HG02885 (cell line): ENCODE measurements around the gene MOB1A.
A peak's percentile ranks its signal among the peaks of the same experiment; 100 is the strongest.
"Not testable (repeated sequence)": the region's sequence is repeated elsewhere in the genome, so short reads cannot be mapped to it uniquely, and the experiment has no call there.

Source experiments
- ATAC-seq: cut with Tn5 transposase; IDR thresholded peaks from one replicate; pipeline ENCODE4 v1.9.1; 2021; ENCODE audit warnings: mild to moderate bottlenecking; ENCODE audit not compliant: unreplicated experiment, poor library complexity

The MOB1A gene

GRCh38 chr2:74199275-74199701 lies 20.6 kb upstream of the MOB1A start:
- no peak for ATAC-seq

DNA sequence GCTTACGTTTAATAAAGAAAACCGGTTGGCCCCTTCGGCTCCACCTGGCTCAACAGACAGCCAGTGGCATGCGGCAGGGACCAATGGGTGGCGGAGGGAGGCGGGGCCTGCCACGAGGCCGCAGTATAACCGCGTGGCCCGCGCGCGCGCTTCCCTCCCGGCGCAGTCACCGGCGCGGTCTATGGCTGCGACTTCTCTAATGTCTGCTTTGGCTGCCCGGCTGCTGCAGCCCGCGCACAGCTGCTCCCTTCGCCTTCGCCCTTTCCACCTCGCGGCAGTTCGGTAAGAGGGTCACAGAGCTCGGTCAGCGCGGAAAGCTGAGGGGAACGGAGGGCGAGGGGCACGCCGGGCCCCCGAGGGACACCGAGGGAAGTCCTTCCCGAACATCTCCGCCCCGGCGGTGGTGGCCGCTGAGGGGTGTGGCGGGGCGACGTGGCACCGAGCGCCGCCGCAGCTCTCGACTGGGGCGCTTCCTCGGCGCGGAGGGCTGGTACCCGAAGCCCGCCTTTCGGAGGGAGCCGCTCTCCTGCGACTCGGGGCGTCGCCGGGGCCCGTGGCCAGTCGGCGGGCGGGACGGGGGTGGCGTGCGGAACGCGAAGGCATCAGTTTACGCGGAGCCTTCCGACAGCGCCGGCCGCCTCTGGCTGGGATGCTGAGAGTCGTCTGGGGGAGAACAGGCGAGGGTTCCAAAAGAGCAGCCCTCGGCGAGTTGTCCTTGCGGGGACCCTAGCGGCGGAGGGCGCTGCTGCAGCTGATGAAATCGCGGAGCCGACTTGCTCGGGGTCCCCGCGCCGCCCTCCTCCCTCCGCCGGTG lies 20.0 kb upstream of the MOB1A start, which contains the start of gene MTHFD2:
Gene MTHFD2 (plus strand): TSS at position 155 of the 814 bp plus-strand sequence. CDS start 27 bp downstream, at position 182.
- ATAC-seq = peak; percentile 89

DNA sequence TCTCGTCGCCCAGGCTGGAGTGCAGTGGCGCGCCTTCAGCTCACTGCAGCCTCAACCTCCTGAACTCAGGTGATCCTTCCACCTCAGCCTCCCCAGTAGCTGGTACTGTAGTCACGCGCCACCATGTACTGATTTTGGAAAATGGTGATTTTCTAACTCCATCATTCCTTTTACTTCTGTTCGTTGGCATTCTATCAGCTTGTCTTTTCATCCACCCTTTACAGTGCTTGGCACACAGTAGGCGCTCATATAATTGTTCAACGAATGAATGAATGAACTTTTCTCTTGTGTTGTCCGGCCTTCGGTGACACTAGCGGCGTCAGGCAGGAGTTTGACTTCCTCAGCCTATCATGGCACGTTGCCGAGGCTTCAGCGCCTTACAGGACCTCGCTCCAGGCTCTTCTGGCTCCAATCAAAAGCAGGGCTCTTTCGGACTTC lies 19.4 kb upstream of the MOB1A start:
- no peak for ATAC-seq

DNA sequence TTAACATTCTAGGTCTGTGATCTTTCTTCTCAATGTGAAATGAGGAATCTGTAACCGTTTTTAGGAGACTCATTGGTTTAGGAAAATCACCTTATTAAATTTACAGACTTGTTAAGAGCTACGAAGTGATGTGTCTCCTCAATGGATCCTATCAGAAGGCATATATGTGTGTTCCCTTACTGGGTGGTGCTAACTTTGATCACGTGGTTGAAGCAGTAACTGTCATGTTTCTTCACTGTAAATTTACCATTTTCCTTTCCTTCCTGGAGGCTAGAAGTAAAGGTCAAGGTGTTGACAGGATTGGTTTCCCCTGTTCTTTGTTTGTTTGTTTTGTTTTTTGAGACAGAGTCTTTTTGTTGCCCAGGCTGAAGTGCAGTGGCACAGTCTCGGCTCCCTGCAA lies 18.4 kb upstream of the MOB1A start:
- no peak for ATAC-seq

DNA sequence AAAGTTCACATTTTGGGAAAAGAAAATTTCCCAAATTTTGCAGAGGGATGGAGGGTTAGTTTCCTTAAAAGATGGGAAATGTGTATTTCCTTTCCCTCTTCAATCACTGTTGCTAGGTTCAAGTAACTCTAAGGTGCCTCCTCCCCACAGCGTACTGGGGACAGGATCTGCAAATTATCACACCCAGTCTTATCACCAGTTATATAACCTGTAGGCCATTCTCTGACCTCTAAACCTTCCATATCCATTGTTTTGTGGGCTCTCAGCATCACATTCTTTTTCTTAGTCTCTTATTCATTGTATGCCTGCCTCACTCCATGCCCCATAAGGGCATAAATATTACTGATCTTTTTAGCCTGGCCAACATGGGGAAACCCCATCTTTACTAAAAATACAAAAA lies 16.1 kb upstream of the MOB1A start:
- ATAC-seq = no peak

DNA sequence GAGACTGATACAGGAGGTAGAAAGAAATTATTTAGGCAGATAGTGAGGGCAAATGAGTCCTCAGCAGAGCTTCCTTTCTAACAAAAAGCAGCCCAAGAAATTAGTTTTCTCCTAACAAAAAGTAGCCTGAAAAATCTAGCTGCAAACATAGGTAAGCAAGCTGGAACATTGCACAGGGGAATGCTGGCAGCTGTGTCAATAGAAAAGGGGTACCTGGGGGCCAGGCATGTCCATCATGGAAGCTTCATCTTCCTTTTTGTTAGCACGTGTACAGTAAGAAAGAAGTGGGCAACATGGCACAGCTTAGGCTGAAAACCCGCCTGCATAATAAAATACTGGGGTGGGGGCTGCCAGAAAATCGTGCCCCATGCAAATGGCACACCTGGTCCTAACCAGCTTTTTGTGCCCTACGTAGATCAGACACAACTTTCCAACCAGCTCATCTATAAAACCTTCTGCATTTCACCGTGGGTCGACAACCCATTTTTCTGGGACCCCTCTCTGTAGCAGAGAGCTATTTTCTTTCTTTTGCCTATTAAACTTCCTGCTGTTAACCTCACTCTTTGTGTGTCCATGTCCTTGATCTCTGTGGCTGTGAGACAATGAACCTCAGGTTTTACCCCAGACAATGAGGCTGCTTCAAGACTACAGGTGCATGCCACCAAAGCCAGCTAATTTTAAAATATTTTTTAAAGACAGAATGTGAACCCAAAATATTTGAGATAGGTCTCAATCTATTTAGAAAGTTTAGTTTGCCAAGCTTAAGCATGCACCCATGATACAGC lies 13.1 kb upstream of the MOB1A start:
- no peak for ATAC-seq

- no peak for ATAC-seq
Observed at GRCh38 chr2:74188696-74189095, 10.0 kb upstream of the MOB1A start.

GRCh38 chr2:74188018-74188601 lies 9.4 kb upstream of the MOB1A start:
- no peak for ATAC-seq

GRCh38 chr2:74186706-74187105 lies 8.0 kb upstream of the MOB1A start:
- ATAC-seq = not testable (repeated sequence)

GRCh38 chr2:74186038-74186437 lies 7.4 kb upstream of the MOB1A start:
- ATAC-seq = peak; percentile 67

GRCh38 chr2:74183878-74184277 lies 5.2 kb upstream of the MOB1A start:
- ATAC-seq = no peak

- ATAC-seq = peak; percentile 29
Observed at GRCh38 chr2:74181739-74182138, 3.1 kb upstream of the MOB1A start.

DNA sequence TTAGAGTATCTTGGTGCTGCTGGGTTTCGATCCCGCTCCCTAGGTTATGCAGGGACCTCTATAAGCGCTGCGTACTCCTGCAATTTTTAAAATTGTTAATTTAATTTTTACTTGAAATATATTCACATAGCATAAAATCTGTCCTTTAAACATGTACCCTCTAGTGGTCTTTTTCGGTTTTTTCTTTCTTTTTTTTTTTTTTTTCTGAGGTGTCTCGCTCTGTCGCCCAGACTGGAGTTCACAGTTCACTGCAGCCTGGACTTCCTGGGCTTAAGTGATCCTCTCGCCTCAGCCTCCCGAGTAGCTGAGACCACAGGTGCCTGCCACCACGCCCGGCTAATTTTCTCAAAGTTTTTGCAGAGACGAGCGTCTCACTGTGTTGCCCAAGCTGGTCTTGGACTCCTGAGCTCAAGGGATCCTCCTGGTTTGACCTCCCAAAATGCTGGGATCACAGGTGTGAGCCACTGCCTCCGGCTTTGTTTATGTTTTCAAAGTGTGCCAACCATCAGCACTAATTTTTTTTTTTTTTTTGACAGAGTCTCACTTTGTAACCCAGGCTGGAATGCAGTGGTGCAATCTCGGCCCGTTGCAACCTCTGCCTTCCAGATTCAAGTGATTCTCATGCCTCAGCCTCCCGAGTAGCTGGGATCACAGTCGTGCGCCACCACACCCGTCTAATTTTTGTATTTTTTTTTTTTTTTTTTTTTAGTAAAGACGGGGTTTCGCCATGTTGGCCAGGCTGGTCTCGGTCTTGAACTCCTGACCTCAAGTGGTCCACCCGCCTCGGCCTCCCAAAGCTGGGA lies 585 bp upstream of the MOB1A start:
- ATAC-seq = peak; percentile 4

DNA sequence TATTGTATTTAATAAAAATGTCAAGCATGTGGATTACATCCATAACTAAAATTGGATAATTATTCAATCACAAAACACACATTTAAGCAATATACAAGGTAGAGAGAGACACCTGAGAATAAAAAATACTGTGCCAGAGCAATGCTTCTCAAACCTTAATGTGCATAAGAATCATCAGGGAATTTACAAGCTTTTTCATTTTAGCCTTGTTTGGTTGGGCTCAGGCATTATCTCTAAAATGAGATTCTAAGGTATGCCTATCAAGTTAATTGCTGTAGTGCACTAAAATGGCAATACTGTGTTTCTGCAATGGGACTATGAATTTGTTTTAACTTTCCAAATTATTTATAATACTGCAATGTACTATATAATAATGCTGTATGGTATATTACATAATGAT lies 983 bp downstream of the MOB1A start:
- ATAC-seq = no peak

GRCh38 chr2:74174909-74175308 lies 3.8 kb downstream of the MOB1A start:
- ATAC-seq = no peak

GRCh38 chr2:74168739-74169138 lies 9.9 kb downstream of the MOB1A start:
- peak; percentile 61 for ATAC-seq

GRCh38 chr2:74164761-74165160 lies 13.9 kb downstream of the MOB1A start:
- ATAC-seq = no peak

GRCh38 chr2:74162951-74163350 lies 15.7 kb downstream of the MOB1A start:
- ATAC-seq = no peak

GRCh38 chr2:74155830-74156229 lies 22.8 kb downstream of the MOB1A start:
- no peak for ATAC-seq

- ATAC-seq = no peak
Observed at GRCh38 chr2:74152954-74153353, 25.7 kb downstream of the MOB1A start.
